Measurements from ENCODE around the gene GNA12. TPM values are rescaled to one million over a fixed set of nuclear protein-coding genes. Genes with fewer than 3 reads are reported as not detected.

GNA12 gene
- total RNA-seq, 1 experiment from 2014 or later: 63.8 TPM

DNA sequence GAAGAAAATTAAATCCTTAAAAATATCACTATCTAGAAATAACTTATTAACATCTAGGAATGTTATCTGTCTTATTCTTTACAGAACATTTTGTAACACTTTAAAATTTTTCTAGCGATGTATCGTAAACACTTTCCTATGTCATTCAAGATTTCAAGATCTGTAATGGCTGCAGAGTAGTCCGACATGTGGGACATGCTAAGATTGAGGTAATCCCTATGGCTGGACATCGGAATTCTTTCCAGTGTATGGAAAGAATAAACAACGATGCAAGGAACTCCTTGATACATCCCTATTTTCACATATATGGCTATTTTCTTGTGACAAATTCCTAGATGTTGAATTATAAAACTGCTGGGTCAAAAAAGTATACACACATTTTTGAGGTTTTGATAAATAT lies 37.5 kb downstream of the GNA12 start:
- H3K9me3 Mint-ChIP-seq (ENCODE audit: unreplicated experiment): no peaks in the 10 kb centered on the region
- no peak overlapping the region for H3K4me3 Mint-ChIP-seq (ENCODE audit: unreplicated experiment)
- DNase-seq: no peak
- H3K36me3 Mint-ChIP-seq (ENCODE audit: insufficient read depth, unreplicated experiment): peaks cover 11% of the 10 kb centered on the region
- H3K4me1 ChIP-seq: peaks cover 59% of the 10 kb centered on the region
- H3K9me3 ChIP-seq: no peaks in the 10 kb centered on the region
- intact Hi-C loops (cut with micrococcal nuclease; ENCODE audit: unreplicated experiment): no loop called here
- peaks cover 66% of the 10 kb centered on the region for H3K4me1 Mint-ChIP-seq (ENCODE audit: low read depth, unreplicated experiment)
- BruUV-seq (replicated peaks): no TSS peak
- ChIA-PET POLR2A (no interaction called here), CTCF (no interaction called here)
- no peaks in the 10 kb centered on the region for H3K36me3 ChIP-seq (ENCODE audit: control insufficient read depth, insufficient read depth, low read length)
- no peak overlapping the region for H3K4me3 ChIP-seq (ENCODE audit: low read depth, low read length)
- no peak overlapping the region for H3K27ac Mint-ChIP-seq (ENCODE audit: unreplicated experiment)
- TF ChIP-seq CTCF (IDR thresholded peaks at IDR 0.05; ENCODE audit: insufficient read depth in 1 of 2, low read depth in 1 of 2, low read length in 1 of 2, severe bottlenecking in 1 of 2, unreplicated experiment in 1 of 2): no peak
- no peaks in the 10 kb centered on the region for H3K27me3 Mint-ChIP-seq (ENCODE audit: insufficient read depth, unreplicated experiment)
- H3K27me3 ChIP-seq (replicated peaks; ENCODE audit: control insufficient read depth, insufficient read depth, low read length): no peaks in the 10 kb centered on the region

DNA sequence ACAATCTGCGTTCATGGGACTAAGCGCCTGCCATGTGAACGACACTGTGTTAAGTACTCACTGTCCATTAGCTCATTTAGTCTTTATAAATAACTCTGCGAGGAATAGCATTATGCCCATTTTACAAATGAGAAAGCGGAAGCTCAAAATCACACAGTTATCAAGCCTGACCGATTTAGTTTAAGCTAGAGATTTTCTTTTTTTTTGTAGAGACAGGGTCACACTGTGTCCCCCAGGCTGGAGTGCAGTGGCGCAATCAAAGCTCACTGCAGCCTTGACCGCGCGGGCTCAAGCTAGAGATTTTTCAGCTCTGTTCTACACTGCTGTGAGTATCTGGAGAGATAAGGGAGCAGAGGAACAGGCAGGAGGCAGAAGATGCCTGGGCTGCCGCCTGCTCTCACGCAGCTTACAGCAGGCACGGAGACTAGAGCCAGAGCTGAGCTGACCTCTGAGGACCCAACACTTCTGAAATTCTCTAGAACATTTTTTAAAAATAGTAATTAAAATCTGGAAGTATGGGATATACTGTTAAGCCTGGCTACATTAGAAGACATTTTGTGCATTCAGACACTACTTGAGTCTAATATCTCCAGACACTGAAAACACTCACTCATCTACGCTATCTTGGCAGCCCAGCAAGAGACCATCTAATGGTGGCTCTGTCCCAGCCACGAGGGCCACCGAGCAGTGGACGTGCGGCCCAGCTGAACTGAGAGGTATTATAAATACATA lies 38.7 kb downstream of the GNA12 start:
- POLR2A ChIA-PET: interaction anchor here (0.6 kb wide), 1 partner anchor 451 kb away, joined by 7 read pairs; no protein-coding TSS in a partner anchor
- no peak overlapping the region for H3K4me3 ChIP-seq (ENCODE audit: low read depth, low read length)
- no peaks in the 10 kb centered on the region for H3K9me3 ChIP-seq
- H3K9me3 Mint-ChIP-seq (ENCODE audit: unreplicated experiment): no peaks in the 10 kb centered on the region
- H3K4me3 Mint-ChIP-seq (ENCODE audit: unreplicated experiment): no peak overlapping the region
- DNase-seq: no peak
- CTCF ChIA-PET: interaction anchor here (0.6 to 1.5 kb wide), 3 partner anchors 20 to 45 kb away, joined by 3 to 7 read pairs (median 6); no protein-coding TSS in a partner anchor
- no peak for TF ChIP-seq CTCF (IDR thresholded peaks at IDR 0.05; ENCODE audit: insufficient read depth in 1 of 2, low read depth in 1 of 2, low read length in 1 of 2, severe bottlenecking in 1 of 2, unreplicated experiment in 1 of 2)
- peak overlapping the region; percentile 96 for H3K27ac Mint-ChIP-seq (ENCODE audit: unreplicated experiment)
- H3K36me3 Mint-ChIP-seq (ENCODE audit: insufficient read depth, unreplicated experiment): peaks cover 11% of the 10 kb centered on the region
- no TSS peak for BruUV-seq (replicated peaks)
- H3K4me1 Mint-ChIP-seq (ENCODE audit: low read depth, unreplicated experiment): peaks cover 65% of the 10 kb centered on the region
- intact Hi-C loops (cut with micrococcal nuclease; ENCODE audit: unreplicated experiment): loop anchor here (2.0 kb wide), 1 partner anchor 47 kb away; no protein-coding TSS in a partner anchor
- no peaks in the 10 kb centered on the region for H3K27me3 Mint-ChIP-seq (ENCODE audit: insufficient read depth, unreplicated experiment)
- peaks cover 59% of the 10 kb centered on the region for H3K4me1 ChIP-seq
- H3K27me3 ChIP-seq (replicated peaks; ENCODE audit: control insufficient read depth, insufficient read depth, low read length): no peaks in the 10 kb centered on the region
- no peaks in the 10 kb centered on the region for H3K36me3 ChIP-seq (ENCODE audit: control insufficient read depth, insufficient read depth, low read length)

DNA sequence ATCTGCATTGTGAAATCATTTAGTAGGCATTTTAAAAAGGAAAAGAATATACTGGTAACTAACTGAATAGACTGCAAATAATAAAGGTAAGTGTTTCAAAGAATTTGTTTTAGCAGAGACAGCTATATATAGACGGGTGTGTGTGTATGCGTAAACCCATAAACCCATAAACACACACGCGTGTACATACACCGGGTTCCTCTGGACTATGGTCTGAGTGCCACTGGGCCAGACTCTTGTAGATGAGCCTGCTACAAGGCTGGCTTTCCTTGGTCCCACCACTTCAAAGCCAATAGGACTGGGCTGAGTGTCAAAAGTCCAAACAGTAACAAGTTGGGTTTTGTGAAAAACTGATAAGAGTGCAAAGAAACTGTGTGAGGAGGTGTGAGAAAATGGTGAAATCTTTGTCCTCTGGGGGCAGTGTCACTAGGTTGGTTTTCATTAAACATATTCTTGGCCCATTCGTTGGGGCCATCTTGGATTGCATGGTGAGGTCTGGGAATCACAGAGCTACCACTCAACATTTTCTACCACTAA lies 39.8 kb downstream of the GNA12 start:
- H3K4me1 ChIP-seq: peaks cover 55% of the 10 kb centered on the region
- Mint-ChIP-seq H3K9me3 (ENCODE audit: unreplicated experiment) (no peaks in the 10 kb centered on the region), H3K4me3 (ENCODE audit: unreplicated experiment) (peak overlapping the region; percentile 84), H3K36me3 (ENCODE audit: insufficient read depth, unreplicated experiment) (peaks cover 11% of the 10 kb centered on the region), H3K27ac (ENCODE audit: unreplicated experiment) (peak overlapping the region; percentile 96), H3K4me1 (ENCODE audit: low read depth, unreplicated experiment) (peaks cover 64% of the 10 kb centered on the region), H3K27me3 (ENCODE audit: insufficient read depth, unreplicated experiment) (no peaks in the 10 kb centered on the region)
- CTCF ChIA-PET: interaction anchor here (1.5 kb wide), 1 partner anchor 44 kb away, joined by 7 read pairs; no protein-coding TSS in a partner anchor
- no TSS peak for BruUV-seq (replicated peaks)
- H3K27me3 ChIP-seq (replicated peaks; ENCODE audit: control insufficient read depth, insufficient read depth, low read length): no peaks in the 10 kb centered on the region
- POLR2A ChIA-PET: interaction anchor here (0.6 kb wide), 1 partner anchor 1075 kb away, joined by 3 read pairs; no protein-coding TSS in a partner anchor
- peak; percentile 41 to 67 for DNase-seq
- intact Hi-C loops (cut with micrococcal nuclease; ENCODE audit: unreplicated experiment): loop anchor here (1.0 to 5.0 kb wide), 3 partner anchors 25 to 45 kb away; partner anchors contain the start of gene GNA12
- no peaks in the 10 kb centered on the region for H3K36me3 ChIP-seq (ENCODE audit: control insufficient read depth, insufficient read depth, low read length)
- peak; percentile 15 to 24 for TF ChIP-seq CTCF (IDR thresholded peaks at IDR 0.05; ENCODE audit: insufficient read depth in 1 of 2, low read depth in 1 of 2, low read length in 1 of 2, severe bottlenecking in 1 of 2, unreplicated experiment in 1 of 2)
- H3K4me3 ChIP-seq (ENCODE audit: low read depth, low read length): no peak overlapping the region
- no peaks in the 10 kb centered on the region for H3K9me3 ChIP-seq
